Cerebellar nuclear complex (tissue), 1 donor: ENCODE data around the gene MAP3K12.
"Not testable (repeated sequence)": the region's sequence is repeated elsewhere in the genome, so short reads cannot be mapped to it uniquely, and the experiment has no call there.

Source experiments
- DNase-seq, 2 experiments: peaks; one replicate each; lab custom pipeline; 2025; lab: John Stamatoyannopoulos, UW

MAP3K12 gene

DNA sequence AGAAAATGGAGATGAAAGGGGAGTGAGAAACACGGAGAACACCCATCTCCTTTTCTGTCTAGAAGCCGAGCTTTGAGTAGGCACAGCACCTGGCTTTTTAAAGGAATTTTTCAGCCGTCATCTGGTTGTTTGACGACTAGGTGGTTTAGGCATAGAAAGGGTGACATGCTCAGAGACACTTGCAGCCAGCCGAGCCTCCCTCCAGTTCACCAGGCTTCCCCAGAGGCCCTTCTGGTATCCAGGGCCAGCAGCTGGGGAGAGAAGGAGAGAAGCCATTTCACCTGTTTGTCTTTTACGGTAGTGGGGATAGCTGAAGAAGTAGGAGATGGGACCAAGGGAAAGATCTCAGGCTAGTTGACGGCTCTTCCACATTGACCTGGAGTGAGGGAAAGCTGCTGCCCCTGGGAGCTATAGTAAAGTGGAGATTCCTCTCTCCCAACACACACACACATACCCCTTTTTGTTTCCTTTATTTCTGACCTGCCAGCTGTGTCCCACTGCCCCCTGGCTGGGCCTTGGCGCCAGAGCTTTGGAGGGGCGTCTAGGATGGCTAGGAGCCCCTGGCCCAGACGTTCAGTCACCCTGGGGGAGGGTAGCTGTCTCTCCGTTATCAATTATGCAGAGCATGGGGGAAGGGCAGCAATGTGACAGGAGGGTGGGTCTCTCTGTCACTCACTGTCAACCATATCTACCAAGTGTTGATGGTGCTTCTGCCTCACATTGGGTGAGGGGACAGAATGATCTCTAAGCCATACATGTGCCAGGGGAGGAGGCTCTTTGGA lies 5.5 kb downstream of the MAP3K12 start:
- no peak for DNase-seq

DNA sequence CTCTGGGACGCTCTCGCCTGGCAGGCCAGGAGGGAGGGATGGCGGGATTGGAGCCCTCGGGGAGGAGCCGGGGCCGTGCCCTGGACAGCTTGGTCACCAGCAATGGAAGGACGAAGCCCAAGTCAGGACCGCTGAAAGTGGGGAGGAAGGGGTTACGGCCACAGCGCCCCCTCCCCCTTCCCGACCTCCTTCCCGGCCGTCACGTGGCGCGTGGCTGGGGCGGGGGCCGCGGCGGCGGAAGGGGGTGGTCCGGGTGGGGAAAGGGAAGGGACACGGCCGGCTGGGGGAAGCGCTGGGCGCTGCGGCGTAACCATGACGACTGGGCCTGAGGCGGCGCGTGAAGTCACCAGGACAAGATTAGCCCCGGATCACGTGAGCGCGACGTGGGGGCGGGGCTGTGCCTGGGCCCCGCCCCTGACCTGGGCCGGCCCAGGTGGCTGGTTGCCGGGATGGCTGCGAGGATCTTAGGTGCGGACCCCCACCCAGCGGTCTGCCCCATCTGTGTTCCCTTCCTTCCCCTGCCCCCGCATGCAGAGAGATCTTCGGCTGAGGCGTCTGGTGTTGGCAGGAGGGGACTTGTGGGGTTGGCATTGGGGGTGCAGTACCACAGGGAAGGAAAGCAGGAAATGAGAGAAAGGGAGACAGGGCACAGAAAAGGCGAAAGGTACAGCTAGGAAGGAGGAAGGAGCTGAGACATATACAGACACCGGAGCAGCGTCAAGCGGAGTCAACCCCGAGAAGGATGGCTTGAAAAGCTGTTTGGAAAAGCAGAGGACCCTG lies 6.2 kb downstream of the MAP3K12 start:
- peak in 1 of 2 experiments; percentile 75 for DNase-seq

DNA sequence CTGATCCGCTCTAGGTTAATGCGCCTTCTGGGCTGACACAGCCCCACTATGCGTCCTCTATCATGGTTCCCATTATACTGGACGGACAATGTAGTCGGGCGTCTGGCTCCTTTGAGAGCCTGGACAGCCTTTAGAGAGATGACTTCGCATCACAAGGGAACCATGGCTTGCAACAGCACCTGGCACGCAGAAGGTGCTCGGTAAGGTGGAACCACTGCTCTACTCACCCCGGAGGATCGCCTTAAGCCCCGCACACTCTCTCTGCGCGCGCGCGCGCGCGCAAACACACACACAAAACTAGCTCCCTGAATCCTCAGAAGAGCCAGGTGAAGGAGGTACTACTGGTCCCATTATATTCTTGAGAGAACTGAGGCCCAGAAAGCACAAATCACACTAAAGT lies 7.1 kb downstream of the MAP3K12 start:
- no peak for DNase-seq

GRCh38 chr12:53489242-53489864 lies 9.9 kb downstream of the MAP3K12 start:
- no peak for DNase-seq

- no peak for DNase-seq
Observed at GRCh38 chr12:53486736-53487487, 12.3 kb downstream of the MAP3K12 start.

GRCh38 chr12:53485955-53486735 lies 13.1 kb downstream of the MAP3K12 start:
- no peak for DNase-seq

DNA sequence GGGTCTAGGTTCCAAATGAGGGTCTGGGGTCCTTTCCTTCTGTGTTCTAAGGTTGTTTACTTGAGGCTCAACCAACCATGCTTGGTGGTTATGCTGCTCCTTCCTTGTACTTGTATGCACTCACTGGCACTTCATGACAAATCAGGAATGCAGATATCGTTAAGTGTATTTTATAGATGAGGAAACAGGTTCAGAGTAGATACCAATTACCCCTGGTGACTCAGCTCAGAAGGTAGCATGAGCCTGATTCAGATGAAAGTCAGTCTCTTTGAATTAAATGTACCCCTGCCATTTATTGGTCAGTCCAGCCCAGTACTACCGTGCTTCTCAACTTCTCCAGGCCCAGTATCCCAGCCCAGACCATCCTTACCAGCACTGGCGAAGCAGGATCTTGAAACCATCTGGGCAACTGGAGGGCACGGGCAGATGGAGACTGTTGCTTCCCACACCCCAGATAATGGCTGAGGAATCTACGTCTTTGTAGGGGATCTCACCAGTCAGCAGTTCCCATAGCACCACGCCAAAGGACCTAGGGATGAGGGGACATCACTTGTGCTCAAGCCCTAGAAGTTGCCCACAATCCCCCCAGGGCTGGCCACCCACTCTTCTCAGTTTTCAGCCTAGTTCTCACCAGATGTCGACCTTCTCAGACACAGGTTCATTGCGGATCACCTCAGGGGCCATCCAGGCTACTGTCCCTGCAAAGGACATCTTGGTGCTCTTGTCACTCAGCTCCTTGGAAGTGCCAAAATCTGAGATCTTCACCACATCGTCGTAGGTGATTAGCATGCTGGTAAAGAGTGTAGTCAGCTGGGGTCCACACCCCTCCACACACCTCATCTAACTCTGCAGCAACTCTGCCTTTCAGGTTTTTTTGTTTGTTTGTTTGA lies 14.3 kb downstream of the MAP3K12 start:
- no peak for DNase-seq

DNA sequence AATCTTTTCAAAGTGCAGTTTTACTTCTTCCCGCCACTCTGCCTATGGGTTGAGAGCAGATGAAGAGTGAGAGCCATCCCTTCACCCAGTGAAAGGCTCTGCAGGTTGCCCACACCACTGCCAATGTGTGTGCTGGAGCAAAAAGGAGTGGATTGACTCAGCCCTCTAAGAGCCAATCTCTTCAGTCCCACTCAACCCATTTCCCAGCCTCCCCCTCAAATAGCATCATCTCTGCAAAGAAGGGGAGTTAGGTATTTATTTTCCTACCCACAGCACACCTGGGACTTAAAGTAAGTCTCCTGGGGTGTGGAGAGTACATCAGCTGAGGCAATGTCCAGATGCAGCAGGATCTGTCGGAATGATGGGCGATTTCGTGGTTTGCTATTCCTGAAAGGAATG lies 15.3 kb downstream of the MAP3K12 start:
- no peak for DNase-seq

GRCh38 chr12:53483225-53483978 lies 15.9 kb downstream of the MAP3K12 start:
- DNase-seq = no peak

DNA sequence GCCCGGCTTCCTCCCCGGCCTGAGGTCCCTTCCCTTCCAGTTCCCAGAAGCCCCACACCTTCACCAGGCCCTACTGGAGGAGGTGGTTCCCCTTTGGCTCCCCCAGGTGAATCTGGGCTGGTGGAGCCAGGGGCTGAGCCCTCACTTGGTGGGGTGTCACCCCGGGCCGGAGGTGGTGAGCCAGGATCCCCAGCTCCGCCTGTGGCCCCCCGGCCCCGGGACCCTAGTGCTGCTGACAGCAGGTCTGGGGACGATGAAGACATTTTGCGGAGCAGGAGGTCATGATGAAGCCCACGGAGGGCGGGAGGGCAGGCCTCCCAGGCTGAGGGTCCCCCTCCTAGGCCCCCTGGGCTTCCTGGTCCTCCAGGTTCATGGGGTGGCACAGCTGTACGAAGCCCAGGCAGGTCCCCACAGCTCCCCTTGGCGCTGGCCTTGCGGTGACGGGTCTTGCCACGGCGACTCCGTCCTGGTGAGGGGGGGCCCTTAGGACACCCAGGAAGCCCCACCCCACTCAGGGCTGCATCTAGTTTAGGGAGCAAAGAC lies 16.6 kb downstream of the MAP3K12 start:
- no peak for DNase-seq

DNA sequence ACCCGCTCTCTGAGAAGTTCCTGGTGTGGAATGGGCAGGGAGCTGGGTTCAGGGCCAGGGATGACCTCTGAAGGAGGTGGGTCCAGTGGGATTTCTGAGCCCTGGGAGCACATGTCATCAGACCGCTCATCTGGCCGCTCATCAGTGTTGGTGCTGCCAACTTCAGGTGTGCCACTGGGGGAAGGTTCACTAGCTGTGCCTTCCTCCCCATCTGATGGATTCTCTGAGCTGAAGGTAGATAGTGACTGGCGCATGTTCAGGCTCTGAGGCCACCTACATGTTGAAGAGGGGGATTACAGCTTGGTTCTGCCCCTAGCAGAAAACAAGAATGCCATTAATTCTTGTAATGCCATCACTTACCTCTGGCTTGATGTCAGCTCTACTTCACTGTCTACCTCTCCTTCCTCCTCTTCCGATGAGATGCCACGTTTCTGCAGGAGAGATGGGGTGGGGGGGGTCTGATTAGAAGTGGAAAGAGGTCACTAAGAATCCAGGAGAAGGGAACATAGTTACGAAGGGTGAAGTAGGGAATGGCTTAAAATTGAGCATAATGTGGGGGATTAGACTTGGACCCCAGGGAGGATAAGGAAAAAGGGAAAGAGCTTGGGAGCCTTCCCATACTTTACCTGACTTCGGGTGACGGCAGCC lies 17.2 kb downstream of the MAP3K12 start:
- DNase-seq = no peak

DNA sequence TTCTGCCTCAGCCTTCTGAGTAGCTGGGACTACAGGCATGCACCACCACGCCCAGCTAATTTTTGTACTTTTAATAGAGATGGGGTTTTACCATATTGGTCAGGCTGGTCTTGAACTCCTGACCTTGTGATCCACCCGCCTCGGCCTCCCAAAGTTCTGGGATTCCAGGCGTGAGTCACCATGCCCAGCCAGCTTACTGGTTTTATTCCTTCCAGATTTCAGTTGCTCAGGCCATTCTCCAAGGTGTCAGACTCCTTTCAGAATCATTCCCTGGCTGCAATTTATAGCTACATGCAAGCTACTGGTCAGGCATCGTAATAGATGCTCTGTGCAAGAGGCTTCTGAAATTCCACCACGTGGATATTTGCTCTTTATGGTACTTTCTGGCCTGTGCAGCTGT lies 17.8 kb downstream of the MAP3K12 start:
- DNase-seq = not testable (repeated sequence)

DNA sequence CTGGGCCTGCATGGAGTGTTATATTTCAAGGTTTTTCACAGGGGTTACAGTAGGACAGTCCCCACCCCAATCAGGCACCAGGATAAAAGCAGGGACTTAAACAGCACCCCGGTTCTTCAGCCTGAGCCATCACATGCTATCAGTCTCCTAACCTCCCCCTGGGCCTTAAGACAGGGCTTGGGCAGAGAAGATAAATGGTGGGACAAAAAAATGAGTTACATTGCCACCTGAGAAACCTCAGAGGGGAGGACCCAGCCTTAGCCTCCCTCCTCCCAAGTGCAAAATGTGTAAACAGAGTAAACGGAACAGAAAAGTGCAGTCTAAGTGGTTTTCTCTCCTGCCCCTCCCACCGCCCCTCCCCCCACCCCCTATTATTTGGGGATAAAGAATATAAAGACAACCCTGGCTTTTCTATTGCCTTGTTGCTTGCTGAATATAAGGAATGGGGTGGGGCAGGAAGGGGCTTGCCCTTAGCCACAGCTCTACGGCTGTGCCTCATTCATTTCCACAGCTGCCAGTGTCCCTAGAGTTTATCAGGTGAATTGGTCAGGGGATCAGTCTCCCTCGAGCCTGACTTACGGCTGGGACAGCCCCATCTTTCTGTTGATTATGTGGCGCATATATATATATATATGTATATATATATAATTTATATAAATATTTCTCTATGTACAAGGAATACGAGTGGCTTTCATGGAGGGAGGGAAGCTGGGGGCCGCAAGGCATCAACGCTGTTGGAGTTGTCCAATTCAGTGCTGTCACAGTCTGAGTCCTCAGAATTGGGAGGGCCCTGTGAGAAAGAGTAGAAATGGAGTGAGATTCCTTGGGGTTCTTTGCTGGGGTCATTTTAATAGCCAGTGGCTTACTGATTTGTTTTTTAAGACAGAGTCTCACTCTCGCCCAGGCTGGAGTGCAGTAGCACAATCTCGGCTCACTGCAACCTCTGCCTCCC lies 18.5 kb downstream of the MAP3K12 start:
- no peak for DNase-seq

DNA sequence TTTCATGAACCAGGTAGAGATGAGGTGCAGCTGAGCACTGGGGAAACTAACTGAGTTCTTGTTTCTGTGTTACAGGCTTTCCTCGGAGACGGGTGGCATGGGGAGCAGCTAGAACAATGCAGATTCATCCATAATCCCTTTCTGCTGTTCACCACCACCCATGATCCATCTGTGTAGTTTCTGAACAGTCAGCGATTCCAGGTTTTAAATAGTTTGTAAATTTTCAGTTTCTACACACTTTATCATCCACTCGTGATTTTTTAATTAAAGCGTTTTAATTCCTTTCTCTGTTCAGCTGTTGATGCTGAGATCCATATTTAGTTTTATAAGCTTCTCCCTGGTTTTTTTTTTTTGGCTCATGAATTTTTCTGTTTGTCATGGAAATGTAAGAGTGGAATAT lies 19.9 kb downstream of the MAP3K12 start:
- DNase-seq = no peak

DNA sequence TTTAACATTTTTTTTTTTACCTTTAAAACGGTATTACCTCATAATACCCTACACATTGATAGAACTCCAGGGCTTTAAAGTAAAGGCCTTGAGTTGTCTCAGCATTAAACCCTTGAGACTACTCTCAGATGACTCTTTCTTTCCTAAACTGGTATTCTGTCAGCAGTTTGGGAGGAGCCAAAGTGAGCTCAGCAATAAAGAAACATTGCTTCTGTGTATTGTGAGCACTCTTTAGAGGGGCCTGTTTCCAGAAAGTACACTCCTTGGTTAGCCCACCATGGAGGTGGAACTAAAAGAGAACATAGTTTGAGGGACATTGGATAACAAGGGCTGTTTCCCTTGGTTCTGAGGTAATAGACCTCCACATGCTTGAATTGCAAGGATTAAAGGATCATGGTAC lies 20.4 kb downstream of the MAP3K12 start:
- no peak for DNase-seq

GRCh38 chr12:53476769-53477209 lies 22.5 kb downstream of the MAP3K12 start:
- no peak for DNase-seq

DNA sequence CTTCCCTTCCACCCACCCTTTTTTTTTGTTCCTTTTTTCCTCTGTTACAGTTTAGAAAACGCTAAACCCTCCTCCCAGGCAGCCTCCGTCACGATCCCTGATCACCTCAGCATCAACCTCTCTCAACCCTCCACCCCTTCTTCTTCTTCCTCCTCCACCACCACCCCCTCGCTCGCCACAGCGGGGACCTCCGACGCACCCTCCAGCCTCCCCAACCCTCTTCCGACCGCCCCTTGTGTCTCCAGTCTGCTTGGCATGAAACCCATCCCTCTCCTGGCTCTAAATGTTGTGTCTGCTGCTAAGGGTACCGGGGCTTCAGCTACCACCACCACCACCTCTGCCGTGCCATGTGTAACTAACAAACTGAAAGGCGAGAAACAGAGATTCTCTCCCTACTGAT lies 24.4 kb downstream of the MAP3K12 start:
- DNase-seq = no peak

DNA sequence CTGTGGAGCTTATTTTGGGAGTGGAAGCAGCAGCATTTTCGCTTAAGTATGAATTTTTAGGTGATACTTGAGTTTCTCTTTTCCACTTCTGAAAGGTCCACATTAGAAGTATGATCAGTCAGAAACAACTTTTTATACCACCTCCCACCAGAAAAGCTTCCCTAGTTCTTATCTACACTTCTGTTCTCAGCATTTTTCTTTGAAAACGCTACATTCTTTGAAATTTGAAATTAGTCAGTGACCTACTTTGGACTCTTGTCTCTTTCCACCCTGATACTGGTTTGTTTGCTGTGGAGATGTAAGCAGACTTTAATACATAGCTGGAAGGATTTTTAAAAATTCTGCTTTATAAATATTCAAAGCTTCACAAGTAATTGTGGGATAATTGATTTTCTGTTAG lies 25.2 kb downstream of the MAP3K12 start:
- DNase-seq = no peak
